Activated CD4-positive, alpha-beta T cell treated with anti-CD3 and anti-CD28 coated beads, Interleukin-2, Interleukin-4, amounts not matched to agents 100 ng/mL and 50 ng/mL, durations not matched to agents 16 hours and 8 hours (primary cell): ENCODE results near the gene ETV3L.
A peak's percentile ranks its signal among the peaks of the same experiment; 100 is the strongest.

Experiments
- DNase-seq: peaks from one replicate; pipeline ENCODE4 v3.0.0-alpha.2; 2020; ENCODE audit warnings: low spot score

ETV3L gene

DNA sequence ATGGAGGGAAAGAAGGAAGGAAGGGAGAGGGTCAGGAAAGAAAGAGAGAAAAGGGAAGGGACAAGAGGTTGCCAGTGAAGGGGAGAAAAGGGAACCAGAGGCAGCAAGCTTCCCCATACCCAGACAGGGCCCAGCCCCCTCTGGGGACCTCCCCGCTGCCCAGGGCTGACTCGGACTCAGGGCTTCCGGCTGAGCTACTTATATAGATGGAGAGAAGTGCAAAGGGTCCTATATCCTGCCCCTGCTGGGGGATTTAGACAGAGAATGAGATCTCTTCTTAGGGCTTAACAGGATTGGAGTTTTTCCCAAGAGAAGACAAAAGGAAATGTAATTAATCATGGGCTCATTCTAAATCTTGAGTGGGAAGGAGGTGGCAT is at the start of gene ETV3L:
Gene ETV3L (minus strand): TSS at position 176 of the 377 bp plus-strand sequence. CDS start 285 bp downstream, outside the sequence.
- no peak for DNase-seq

DNA sequence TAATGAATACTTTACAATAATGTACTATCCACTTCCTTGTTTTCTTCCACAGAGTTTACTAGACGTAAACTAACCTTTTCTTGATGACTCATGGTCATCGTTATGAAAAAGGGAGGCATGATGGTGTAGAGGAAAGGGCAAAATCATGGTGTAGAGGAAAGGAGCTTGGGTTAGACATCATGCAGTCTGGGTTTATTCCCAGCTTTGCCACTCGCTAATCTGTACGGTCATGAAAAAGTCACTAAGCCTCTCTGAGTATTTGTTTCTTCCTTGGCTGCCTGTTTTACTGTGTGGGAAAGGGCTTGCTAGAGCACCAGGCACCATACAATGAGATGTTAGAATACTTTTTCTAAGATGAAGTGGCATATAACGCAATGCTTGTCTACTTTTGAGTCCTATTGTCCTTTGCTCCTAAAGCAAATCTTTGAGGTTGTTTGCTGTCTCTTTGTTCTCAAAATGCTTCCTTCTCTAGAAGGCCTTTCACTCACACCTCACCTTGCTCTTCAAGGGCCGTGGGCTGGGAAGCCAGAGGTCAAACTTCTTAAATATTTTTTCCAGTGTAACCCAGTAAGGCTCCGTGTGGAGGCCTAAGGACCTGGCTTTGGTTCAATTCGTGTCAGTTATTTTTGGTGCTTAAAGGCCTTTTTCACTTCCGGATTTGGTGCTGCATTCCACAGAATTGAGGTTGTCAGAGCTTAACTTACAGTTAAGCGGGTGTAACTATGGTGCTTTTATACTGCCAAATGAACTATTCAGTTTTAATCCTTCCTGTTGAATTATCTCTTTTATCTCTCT is 48.5 kb upstream of the ETV3L start:
- DNase-seq = no peak

DNA sequence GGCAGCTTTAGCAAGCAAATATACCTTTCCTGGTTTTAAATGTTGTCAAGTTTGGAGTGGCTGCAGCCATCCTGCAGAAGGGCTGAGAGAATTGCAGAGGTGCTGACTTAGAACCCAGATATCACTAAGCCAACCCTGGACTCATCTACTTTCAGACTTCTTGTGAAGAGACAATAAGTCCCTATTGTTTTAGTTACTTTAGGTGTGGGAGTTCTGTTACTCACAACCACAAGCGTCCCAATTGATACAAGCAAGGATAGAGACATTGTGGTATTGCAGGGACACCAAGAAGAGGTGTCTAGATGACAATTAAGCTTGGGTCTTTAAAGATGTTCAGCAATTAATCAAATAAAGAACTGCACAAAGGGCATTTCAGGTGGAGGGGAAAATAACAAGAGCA is 47.4 kb upstream of the ETV3L start:
- DNase-seq = no peak

DNA sequence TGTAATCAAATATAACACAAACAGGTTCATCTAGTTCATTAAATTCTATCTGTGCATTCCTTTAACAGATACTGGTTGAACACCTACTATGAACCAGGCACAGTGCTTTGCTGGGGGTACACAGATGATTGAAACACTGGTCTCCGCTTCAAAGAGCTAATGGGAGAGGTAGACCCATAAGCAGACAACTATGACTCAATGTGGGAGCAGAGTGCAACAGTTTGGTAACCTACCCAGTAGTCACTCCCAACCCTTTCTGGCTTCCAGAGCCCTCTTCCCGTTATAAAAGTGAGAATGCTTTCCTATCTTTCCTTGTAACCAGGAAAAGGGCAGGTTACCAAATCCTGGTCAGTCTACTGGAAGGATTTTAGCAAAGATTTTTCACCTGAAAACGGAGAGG is 46.6 kb upstream of the ETV3L start:
- DNase-seq = no peak

DNA sequence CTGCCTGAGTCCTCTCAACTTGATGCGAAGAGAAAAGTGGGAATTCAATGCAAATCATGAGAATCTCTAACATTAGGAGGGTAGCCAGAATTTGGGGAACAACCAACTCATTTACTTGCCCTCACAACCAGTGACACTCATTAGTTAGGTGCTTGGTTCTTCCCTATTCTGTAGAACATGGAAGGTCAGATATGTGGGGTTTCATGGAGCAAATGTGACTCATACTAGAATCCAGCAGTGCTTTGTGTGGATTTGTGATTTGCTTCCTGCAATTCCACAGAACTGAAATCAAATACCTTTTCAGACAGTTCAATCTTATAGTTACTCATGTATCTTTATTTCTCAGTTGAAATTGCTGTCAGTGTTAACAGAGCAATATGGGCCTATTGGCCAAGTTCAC is 45.5 kb upstream of the ETV3L start:
- no peak for DNase-seq

DNA sequence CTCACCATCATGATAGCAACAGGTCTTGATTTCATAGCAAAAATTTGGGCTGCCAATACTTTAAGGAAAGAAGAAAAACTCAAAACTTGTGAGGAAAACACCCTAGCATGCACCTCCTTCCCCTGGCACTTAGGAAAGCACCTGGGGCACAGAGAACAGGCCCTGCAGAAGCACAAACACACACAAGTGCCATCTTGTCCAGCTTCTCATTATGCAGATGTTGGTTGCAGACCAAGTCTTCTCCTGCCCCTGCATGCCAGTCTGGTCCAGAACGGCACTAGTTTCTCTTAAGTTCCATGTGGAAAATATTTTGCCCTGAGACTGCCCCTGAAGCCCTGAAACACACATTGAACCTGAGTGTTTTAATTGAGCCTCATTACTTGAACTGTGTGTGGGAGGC is 44.9 kb upstream of the ETV3L start:
- DNase-seq = no peak

DNA sequence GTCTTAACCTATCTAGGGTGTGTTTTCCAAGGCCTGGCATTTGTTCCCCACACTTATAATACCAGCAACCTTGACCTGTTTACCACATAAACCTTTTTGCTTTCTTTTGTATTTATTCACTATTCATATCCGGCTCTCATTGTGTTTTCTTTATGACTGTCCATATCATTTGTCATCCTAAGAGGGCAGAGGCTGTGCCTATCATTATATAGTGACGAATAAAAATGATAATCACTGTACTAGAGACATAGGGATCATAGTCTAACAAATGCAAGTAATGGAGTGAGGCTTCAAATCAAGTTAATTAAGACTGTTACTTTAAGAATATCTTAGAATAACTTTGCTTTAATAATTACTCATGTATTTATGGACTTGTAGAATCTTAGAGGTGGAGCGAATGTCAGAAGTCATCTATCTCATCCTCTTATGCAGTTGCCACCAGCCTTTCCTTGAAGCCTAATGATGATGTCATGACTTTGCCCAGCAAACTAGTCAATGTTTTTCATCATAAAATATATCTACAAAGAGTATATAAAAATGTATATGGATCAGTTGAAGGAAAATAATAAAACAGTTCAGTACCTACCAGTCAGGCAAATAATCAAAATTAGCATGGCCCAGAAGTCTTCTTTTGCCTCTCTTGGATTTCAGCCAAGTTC is 43.3 kb upstream of the ETV3L start:
- no peak for DNase-seq

DNA sequence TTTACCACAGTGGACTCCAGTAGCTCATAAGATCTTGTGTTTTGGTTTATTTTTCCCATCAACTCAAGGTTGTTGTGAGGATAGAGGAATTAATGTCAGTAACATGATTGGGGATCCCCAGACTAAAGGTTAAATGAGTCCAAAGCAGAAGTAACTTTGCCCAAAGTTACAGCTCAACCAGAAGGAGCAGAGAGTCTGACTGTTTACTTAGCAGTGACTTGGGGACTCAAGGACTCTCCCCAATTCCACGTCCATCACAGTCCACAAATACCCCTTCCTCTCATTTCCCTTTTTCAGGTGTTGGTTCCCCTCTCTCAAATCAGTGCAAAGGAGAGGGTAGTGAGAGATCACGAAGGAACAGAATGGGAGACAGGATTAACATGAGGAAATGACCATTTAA is 42.6 kb upstream of the ETV3L start:
- DNase-seq = no peak

DNA sequence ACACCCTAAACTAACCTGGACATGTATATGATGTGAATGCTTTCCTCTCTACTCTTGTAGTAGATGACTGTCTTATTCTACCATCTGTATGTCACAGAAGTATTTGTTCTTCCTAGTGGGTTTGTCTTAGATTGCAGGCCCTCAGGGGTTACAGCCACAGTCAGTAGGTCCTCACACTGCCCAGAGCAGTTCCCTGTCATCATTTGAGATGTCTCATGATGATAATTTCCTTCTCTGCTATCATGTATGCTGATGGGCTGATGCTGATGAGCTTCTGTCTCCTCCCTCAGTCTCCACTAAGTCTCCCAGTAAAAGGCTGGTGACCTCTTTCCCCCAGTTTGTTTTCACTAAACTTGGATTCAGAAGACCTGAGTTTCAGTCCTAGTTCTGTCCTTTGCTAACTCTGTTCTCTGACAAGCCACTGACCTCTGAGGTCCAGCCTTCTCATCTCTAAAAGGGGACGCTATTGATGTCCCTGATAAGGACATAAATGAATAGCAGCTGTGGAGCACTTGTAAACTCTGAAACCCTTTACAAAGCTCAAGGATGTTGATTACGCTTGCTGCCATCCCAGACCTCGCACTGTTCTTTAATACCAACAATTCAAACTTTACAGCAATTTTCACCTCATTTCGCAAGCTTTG is 41.7 kb upstream of the ETV3L start:
- DNase-seq = no peak

DNA sequence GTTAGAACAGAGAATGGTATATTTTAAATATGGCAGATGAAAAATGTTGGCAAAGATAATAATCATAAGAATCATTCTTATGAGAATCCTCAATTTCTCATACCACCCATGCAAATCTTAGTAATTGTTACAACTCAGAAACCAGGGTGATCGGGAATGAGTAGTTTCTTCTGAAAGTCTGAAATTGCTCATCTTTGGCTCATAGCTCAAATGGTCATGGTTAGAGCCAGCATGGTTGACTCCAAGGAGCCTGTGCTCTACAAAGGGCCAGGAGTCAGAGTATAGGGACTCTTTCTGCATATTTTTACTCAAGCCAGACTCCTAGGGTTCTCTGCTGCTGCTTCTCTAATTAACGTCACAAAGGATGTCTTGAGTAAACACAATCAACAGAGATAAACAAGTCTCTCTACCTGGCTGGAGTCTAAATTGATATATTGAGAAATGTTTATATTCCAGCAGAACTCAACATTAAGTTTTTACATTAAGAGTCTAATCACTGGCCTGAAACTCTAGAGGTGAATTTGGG is 40.5 kb upstream of the ETV3L start:
- DNase-seq = peak; percentile 50

DNA sequence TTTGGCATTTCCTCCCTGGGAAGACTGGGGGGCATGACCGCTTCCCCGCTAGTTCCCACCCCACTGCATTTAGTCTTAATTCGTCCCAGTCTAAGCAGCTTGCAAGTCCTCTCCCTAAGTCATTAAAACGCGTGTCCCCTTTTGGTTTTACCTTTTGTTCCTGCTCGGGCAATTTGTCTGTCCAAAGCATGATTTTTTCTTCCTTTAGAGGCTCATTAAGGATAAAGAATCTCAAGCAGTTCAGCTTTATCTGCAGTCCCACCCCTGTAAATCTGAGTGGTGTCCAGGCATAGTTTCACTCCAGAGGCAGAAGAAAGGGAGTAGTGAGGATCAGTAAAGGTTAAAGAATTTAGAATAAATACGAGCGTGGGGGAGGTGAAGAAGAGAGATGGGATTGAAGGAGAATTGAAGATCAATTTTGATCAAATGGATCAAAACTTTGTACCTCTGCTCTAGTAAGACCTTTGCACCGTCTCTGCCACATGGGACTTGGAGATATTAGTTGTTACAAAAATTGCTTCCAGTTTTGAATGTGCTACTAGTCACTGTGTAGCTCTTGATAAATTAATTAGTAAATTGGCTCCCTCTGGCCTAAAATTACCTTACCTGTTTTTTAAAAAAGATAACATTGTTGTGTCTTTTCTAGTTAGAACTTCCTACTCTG is 39.6 kb upstream of the ETV3L start:
- DNase-seq = no peak

DNA sequence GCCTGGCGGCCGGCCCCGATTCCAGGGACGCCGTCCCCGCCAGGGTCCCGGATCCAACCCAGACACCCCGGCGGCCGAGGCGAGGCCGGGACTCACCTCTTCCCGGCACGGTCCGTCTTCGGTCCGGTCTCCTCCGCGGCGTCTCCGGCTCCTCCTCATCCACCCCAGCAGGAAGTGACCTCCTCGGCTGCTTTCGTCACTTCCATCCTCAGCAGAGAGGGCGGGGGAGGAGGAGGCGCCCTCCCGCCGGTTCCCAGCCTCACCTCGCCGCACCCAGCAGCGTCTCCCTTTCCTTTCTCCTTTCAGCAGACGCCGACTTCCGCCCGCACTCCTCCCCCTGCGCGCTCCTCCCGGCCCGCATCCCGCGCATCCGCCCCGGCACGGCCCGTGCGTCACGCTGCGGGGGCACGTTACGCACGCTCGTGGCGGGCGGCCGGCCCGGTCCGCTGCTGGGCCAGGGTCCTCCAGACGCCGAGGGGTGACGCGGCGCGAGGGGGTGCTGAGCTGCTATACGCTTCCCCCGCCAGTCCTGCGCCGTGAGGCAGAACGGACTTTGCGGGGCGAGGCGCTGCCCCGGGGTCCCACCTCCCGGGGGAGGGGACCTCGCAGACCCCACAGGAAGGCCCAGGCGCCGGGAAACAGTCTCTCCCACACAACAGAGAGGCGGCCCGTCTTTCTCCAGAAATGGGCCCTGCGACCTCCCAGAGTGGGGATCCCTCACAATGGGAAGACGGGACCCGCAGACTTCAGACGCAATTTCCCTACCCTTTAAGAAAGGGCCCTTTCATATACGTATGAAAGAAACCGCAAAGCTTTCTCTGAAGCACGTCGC is 38.8 kb upstream of the ETV3L start, which contains the start of gene ETV3:
Gene ETV3 (minus strand): TSS at position 176 of the 832 bp plus-strand sequence. CDS start 2,043 bp downstream, outside the sequence.
- DNase-seq = peak; percentile 91

DNA sequence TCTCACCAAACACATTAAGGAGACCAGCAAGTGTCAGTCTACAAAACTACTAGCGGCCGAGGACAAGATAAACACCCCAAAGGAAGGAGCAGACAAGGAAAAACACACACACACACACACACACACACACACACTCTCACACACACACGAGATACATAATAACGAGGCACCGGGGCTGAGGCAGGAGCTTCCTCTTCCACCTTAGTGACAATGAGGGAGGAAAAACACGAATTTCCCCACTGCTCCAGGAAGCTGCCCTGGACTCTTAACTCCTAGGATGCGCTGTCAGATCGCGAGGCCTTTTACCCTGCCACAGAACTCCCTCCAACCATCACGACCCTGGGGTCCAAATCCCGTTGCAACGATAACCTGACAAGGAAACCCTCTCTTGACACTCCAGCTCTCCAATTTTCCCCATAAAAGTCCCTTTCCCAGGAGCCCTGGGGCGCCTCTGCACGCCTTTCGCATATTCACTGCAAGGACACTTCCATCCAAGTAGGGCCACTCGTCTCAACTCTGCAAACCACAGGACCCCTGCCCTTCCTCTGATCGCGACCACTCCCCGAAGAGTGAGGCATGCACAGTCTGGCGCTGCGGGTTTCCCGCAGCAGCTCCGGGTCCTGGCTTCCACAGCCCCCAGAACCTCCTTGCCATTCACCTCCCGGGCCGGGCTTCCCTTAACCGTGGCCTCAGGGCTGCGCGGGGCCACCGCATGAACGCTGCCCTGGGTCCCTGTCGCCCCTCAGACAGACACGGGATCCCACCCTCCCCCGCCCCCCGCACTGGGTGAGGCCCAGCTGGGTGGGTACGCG is 38.0 kb upstream of the ETV3L start:
- DNase-seq = no peak

DNA sequence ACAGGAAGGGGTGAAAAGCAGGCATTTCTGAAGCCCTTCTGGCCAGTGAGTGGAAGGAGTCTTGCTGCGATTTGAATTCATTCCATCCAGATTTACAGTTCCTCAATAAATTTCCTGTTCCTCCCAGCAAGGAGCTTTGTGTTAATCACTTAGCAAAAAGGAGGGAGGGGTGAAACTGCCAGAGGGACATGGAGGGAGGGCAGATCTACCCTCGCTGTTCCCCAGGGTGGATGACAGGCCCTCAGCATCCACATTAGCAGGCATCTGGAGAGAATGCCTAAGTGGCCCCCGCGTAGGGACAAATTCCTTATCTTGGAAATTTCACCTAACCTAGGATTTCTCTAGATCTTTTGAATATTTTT is 37.4 kb upstream of the ETV3L start:
- no peak for DNase-seq

DNA sequence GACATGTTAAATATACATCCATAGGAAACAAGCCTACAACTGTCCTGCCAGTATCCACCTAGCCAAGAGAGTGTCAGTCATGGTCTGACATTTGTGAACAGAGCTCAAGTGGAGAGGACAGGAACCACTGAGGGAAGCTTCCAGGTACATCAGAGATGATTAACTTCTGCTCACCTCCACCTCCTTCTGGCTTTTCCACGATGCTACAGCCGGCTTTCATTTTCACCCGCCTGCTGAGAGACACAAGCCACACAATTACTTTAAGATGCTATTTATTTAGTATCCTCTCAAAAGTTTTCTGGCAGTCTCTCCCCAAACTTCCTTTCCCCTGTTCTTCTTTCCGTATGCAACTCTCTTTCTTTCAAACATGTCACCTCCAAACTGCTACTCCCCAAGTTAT is 36.5 kb upstream of the ETV3L start:
- no peak for DNase-seq

DNA sequence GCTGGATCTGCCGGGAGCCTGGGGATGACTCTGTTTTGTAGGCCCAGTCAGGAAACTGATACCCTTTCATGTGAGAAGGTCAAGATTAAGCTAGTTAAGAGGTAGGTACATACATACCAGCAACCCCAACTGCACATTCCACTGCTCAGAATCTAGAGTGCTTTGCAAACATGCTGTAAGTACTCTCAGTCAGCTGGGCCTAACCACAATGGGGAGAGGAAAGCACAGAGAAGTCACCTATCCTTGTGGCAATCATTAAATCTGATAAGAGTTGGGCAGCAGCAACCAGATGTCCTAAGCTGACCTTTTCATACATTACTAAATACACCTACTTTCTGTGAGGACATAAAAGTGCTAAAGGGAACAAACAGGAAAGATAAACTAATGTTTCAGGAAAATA is 36.0 kb upstream of the ETV3L start:
- no peak for DNase-seq

DNA sequence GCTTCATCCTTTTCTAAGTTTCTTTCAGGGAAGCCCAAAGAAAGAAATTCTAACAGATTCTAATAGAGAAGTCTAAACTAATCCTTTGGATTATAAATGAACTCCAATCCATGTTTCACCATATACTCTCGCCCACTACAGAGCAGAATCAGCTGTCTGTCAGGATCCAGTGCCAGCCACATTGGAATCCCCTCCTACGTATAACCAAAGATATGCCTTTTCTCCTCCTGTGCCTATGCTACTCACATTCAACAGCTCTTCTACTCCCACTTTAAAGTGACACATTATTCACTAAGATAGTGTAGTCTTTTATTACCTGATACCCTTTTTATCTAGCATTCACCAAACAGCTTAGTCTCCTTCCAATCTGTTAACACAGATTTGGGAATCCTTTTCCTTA is 35.5 kb upstream of the ETV3L start:
- no peak for DNase-seq

DNA sequence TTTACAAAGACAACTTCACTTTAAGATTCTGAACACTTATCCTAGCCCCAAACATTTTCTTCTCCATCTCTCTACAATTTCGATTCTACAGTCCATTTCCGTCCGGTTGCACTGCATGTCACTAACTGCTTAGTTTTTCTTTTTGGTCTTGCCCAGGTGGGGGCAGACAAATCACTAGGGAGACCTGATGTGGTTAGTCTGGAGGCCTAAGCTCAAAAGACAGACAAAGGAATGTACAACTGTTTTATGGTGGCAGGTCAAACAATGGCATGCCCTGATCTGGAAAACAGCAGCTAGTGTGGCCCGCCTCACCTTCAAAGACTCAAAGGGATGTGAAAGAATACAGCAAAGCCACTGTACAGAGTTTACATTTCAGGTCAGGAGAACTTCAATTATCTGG is 34.8 kb upstream of the ETV3L start:
- DNase-seq = no peak

DNA sequence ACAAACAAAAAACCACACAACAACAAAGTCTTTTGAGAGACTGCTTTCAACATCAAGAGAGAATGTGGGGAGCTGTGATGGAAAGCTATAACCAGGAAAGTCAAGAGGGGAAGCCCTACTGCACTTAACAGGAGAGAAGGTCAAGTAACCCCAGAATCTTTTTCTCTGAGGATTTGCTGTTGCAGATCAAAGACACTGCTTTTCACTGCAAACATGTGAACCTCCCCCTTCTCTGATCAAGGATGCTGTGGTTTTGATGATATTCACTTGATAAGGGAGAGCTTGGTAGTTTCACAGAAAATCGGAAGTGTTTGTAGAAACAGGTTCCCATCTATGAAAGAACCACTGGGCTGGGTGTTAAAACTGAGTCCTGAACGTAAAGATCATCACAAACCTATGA is 33.8 kb upstream of the ETV3L start:
- DNase-seq = peak; percentile 72

DNA sequence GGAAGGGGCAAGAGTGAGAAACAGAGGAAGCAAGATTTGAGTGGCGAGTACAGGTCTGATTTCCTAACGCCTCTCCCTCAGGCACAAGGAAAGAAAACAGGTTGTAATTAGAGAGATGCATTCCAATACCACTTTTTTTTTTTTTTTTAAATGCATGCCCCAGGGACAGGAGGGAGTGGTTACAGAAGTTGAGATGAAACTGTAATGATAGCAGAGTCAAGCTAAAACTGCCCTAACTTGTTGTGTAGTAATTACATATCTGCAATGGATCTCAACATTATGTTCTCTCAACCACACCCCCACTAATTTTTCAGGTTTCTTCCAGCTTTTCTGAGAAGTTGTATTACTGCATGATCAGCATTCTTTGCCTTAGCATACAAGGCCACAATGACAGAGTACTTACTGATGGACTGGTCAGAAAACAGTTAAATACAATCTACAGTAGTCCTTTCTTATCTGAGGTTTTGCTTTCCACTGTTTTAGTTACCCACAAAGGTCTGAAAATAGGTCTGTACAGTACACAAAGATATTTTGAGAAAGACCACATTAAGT is 33.1 kb upstream of the ETV3L start:
- no peak for DNase-seq
